Measurements from ENCODE around the gene KIRREL3. TPM values are rescaled to one million over a fixed set of nuclear protein-coding genes. Genes with fewer than 3 reads are reported as not detected.

KIRREL3 gene
- total and polyA plus RNA-seq, 2 of the 8 experiments (the other 6 are each of a cell fraction or from before 2014, with no cell fraction given) = 0.29 to 0.32 TPM

GRCh38 chr11:126528075-126528474 lies 472.5 kb downstream of the KIRREL3 start:
- Histone ChIP-seq H3K27ac (ENCODE audit: low read depth, low read length) (no peak overlapping the region), H3K9ac (replicated peaks in 1 of 4; ENCODE audit: extremely low read depth in 1 of 4, low read depth in 3 of 4, low read length in 3 of 4) (no peak overlapping the region), H3K23ac (ENCODE audit: insufficient read length) (no peak overlapping the region), H2AFZ (ENCODE audit: low read length) (no peak overlapping the region), H3K36me3 (ENCODE audit: control insufficient read depth in 2 of 4, insufficient read depth in 4 of 4, low read length in 3 of 4) (no peaks in the 10 kb centered on the region), H2BK5ac (ENCODE audit: low read depth, low read length) (no peak overlapping the region), H3K9me3 (ENCODE audit: insufficient read depth in 2 of 2, low read depth in 1 of 2, low read length in 1 of 2) (no peaks in the 10 kb centered on the region), H3K4me2 (ENCODE audit: insufficient read depth in 1 of 2, low read depth in 2 of 2, low read length in 2 of 2) (no peak overlapping the region), H2BK120ac (replicated peaks; ENCODE audit: low read depth, low read length) (no peak overlapping the region), H3K4me1 (replicated peaks in 1 of 4; ENCODE audit: control insufficient read depth in 3 of 4, insufficient read depth in 4 of 4, low read length in 3 of 4) (no peaks in the 10 kb centered on the region), H3K4me3 (ENCODE audit: extremely low read depth in 1 of 4, insufficient read depth in 2 of 4, low read depth in 3 of 4, low read length in 4 of 4) (no peak overlapping the region), H3K14ac (ENCODE audit: insufficient read length) (no peak overlapping the region), H3K18ac (ENCODE audit: extremely low read depth, low read length) (no peak overlapping the region), H3K27me3 (replicated peaks in 1 of 4; ENCODE audit: control insufficient read depth in 3 of 4, extremely low read depth in 1 of 4, insufficient read depth in 3 of 4, low read length in 3 of 4) (no peaks in the 10 kb centered on the region), H2BK20ac (ENCODE audit: low read length) (no peak overlapping the region), H3K4ac (replicated peaks; ENCODE audit: insufficient read length, low read depth, low read length) (no peak overlapping the region), H3K56ac (replicated peaks; ENCODE audit: insufficient read length, low read depth, low read length) (no peak overlapping the region), H3K79me2 (ENCODE audit: control insufficient read depth in 1 of 2, insufficient read depth in 2 of 2, low read length in 2 of 2) (no peaks in the 10 kb centered on the region), H3K23me2 (ENCODE audit: low read depth, low read length) (no peaks in the 10 kb centered on the region; the same call in 1 of the 2 replicates), H4K20me1 (replicated peaks in 1 of 2; ENCODE audit: control insufficient read depth in 1 of 2, insufficient read depth in 2 of 2, low read length in 2 of 2) (no peaks in the 10 kb centered on the region), H2BK12ac (ENCODE audit: low read depth, low read length) (no peak overlapping the region), H4K8ac (ENCODE audit: extremely low read depth, insufficient read depth, low read length) (no peak overlapping the region), H2BK15ac (ENCODE audit: low read length) (no peak overlapping the region), H3K79me1 (ENCODE audit: low read depth, low read length) (no peaks in the 10 kb centered on the region), H2AK5ac (ENCODE audit: low read depth, low read length) (no peak overlapping the region), H4K5ac (ENCODE audit: insufficient read length, low read depth, low read length) (no peak overlapping the region), H4K91ac (replicated peaks; ENCODE audit: insufficient read length, low read length) (no peak overlapping the region)
- ChIA-PET POLR2A (ENCODE audit: partially characterized antibody) (interaction anchor here (0.7 kb wide), 1 partner anchor 178 kb away, joined by 3 read pairs; no protein-coding TSS in a partner anchor), CTCF (ENCODE audit: partially characterized antibody) (interaction anchor here (0.9 to 1.4 kb wide), 5 partner anchors 15 to 85 kb away, joined by 3 to 5 read pairs (median 4); no protein-coding TSS in a partner anchor)
- TF ChIP-seq TCF12 (IDR thresholded peaks at IDR 0.05; ENCODE audit: low read depth, low read length) (no peak), POLR2AphosphoS5 (IDR thresholded peaks at IDR 0.05; ENCODE audit: low read depth, low read length) (no peak), SIRT6 (IDR thresholded peaks at IDR 0.05; ENCODE audit: low read length) (no peak), ATF2 (IDR thresholded peaks at IDR 0.05; ENCODE audit: low read length) (no peak), CEBPB (IDR thresholded peaks at IDR 0.05; ENCODE audit: low read depth, low read length) (no peak), CTBP2 (IDR thresholded peaks at IDR 0.05; ENCODE audit: borderline replicate concordance, insufficient read depth, insufficient read length, low read length) (no peak), SIX5 (IDR thresholded peaks at IDR 0.05; ENCODE audit: low read depth, low read length) (no peak)
- DNase-seq (ENCODE audit: low read depth in 1 of 2, low spot score in 2 of 2) (no peak), FAIRE-seq (no peak)
- 89% methylated on average over 5 of the region's 5 CpGs; no CpG with 5 or more reads in 1 of the 2 experiments for WGBS, 2 experiments (ENCODE audit: extremely low coverage in 1 of 2, insufficient coverage in 1 of 2, insufficient read length in 1 of 2, insufficient replicate concordance in 2 of 2, low coverage in 1 of 2, low lambda C conversion rate in 2 of 2, missing lambda C conversion rate in 1 of 2)

All from H1 (cell line).